K562 (cell line): Measurements from ENCODE around the gene BCKDK. TPM values are rescaled to one million over a fixed set of nuclear protein-coding genes. Genes with fewer than 3 reads are reported as not detected.

Experiments
- ATAC-seq: fragments of 200-7000 bp; cut with Tn5 transposase; 3 replicates; pipeline ENCODE4 v1.9.1; 2020; ENCODE audit warnings: moderate library complexity
- BruUV-seq: library from RNA; stranded (reverse); fragments of 400-500 nt; replicated peaks from 2 replicates; lab custom pipeline; 2021; lab: Mats Ljungman, UMichigan
- CTCF ChIA-PET: fragments of 300-600 bp; formaldehyde crosslinking; extraction: SDS; loops from one replicate; lab custom pipeline; 2021; ENCODE audit warnings: low intra/inter-chr PET ratio; lab: Yijun Ruan, JAX
- POLR2A ChIA-PET: fragments of 300-600, 350-650 bp; sonication (Branson Sonifier 250); formaldehyde crosslinking; extraction: SDS; loops from one replicate; lab custom pipeline; 2021; ENCODE audit warnings: antibody characterized with exemption, inconsistent platforms; lab: Yijun Ruan, JAX
- DNase-seq, 4 experiments: peaks; one replicate each; pipeline versions ENCODE4 v3.0.0 to v3.0.0-alpha.2; 2011 to 2018; ENCODE audit warnings: low spot score in 3 of 4, mixed read lengths in 3 of 4; ENCODE audit errors: extremely low read depth in 1 of 4
- FAIRE-seq: peaks from 2 replicates; lab custom pipeline; 2011; peaks lifted over from hg19 to GRCh38; lab: Jason Lieb, UNC
- H2AFZ ChIP-seq: 2 replicates; pipeline ENCODE4 v1.6.0; 2011; ENCODE audit warnings: low read depth, low read length, control low read depth, inconsistent platforms
- H3K27ac ChIP-seq: fragments of 200-600 bp; 3 replicates; pipeline ENCODE4 v1.8.0; 2011; ENCODE audit warnings: low read depth, mild to moderate bottlenecking, control low read depth, inconsistent platforms, low read length, moderate library complexity, mixed read lengths; ENCODE audit errors: extremely low read depth
- H3K27me3 ChIP-seq, 2 experiments: fragments of 300-600 bp in 1 of 2; 2 replicates in 1 of 2; 3 replicates in 1 of 2; pipeline versions ENCODE4 v1.6.0 to v1.8.0; 2011; ENCODE audit warnings: inconsistent platforms in 2 of 2, low read length in 2 of 2, mild to moderate bottlenecking in 1 of 2, mixed read lengths in 1 of 2, moderate library complexity in 1 of 2; ENCODE audit not compliant: control insufficient read depth in 2 of 2, insufficient read depth in 2 of 2
- H3K36me3 ChIP-seq: fragments of 300-600 bp; 3 replicates; pipeline ENCODE4 v1.8.0; 2011; ENCODE audit warnings: mild to moderate bottlenecking, low read length, inconsistent platforms; ENCODE audit not compliant: control insufficient read depth, insufficient read depth
- H3K4me1 ChIP-seq, 2 experiments: fragments of 200-600 bp in 1 of 2; replicated peaks in 1 of 2; 2 replicates in 1 of 2; 3 replicates in 1 of 2; pipeline versions ENCODE4 v1.5.1 to v1.8.0; 2011; ENCODE audit warnings: inconsistent platforms in 2 of 2, low read length in 2 of 2, mild to moderate bottlenecking in 1 of 2, mixed read lengths in 1 of 2, moderate library complexity in 1 of 2; ENCODE audit not compliant: control insufficient read depth in 2 of 2, insufficient read depth in 2 of 2
- H3K4me2 ChIP-seq: 2 replicates; pipeline ENCODE4 v1.6.1; 2011; ENCODE audit warnings: low read length, control low read depth, inconsistent platforms, mixed read lengths; ENCODE audit not compliant: insufficient read depth
- H3K4me3 ChIP-seq: fragments of 200-600 bp; sonication (generic), shearing (Covaris generic); 2 replicates; pipeline ENCODE4 v1.5.1; 2016; ENCODE audit warnings: control low read depth, inconsistent platforms
- H3K79me2 ChIP-seq: fragments of 200-600 bp; 3 replicates; pipeline ENCODE4 v1.8.0; 2011; ENCODE audit warnings: low read length, inconsistent platforms; ENCODE audit not compliant: control insufficient read depth, insufficient read depth
- H3K9ac ChIP-seq, 2 experiments: 2 replicates each; pipeline versions ENCODE4 v1.6.0 to v1.6.1; 2011; ENCODE audit warnings: low read depth in 2 of 2, low read length in 2 of 2, control low read depth in 1 of 2, inconsistent platforms in 1 of 2, mild to moderate bottlenecking in 1 of 2, mixed read lengths in 1 of 2; ENCODE audit not compliant: insufficient read depth in 1 of 2
- H3K9me1 ChIP-seq: one replicate; pipeline ENCODE4 v1.6.0; 2011; ENCODE audit warnings: inconsistent platforms, mild to moderate bottlenecking, low read length, moderate library complexity; ENCODE audit not compliant: control insufficient read depth, insufficient read depth
- H3K9me3 ChIP-seq: replicated peaks from 2 replicates; pipeline ENCODE4 v1.5.1; 2011; ENCODE audit warnings: low read depth, low read length, inconsistent platforms; ENCODE audit not compliant: control insufficient read depth, insufficient read depth
- H4K20me1 ChIP-seq: replicated peaks from 2 replicates; pipeline ENCODE4 v1.6.1; 2011; ENCODE audit warnings: low read length, inconsistent platforms, mixed read lengths; ENCODE audit not compliant: control insufficient read depth, insufficient read depth
- BRF1 ChIP-seq: IDR thresholded peaks from 3 replicates; pipeline ENCODE4 v1.6.1; 2011; ENCODE audit warnings: borderline replicate concordance, mild to moderate bottlenecking; ENCODE audit not compliant: insufficient read length; ENCODE audit errors: extremely low read depth
- CCNT2 ChIP-seq: IDR thresholded peaks from 2 replicates; pipeline ENCODE4 v1.6.1; 2011; ENCODE audit warnings: borderline replicate concordance, low read depth, mild to moderate bottlenecking, moderate library complexity, mixed read lengths, low read length; ENCODE audit not compliant: insufficient read length; ENCODE audit errors: extremely low read depth
- FIP1L1 ChIP-seq: fragments of 200-400 bp; formaldehyde crosslinking; IDR thresholded peaks from 2 replicates; pipeline ENCODE4 v1.6.1; 2018; ENCODE audit warnings: mild to moderate bottlenecking, low read depth, low read length; ENCODE audit not compliant: poor library complexity, severe bottlenecking
- GABPB1 ChIP-seq: sonication (generic); formaldehyde crosslinking; IDR thresholded peaks from 2 replicates; pipeline ENCODE4 v1.8.0; 2022; ENCODE audit warnings: mild to moderate bottlenecking, missing genetic modification reagents
- IFI16 ChIP-seq: fragments of 250-450 bp; sonication (Bioruptor Pico); IDR thresholded peaks from 2 replicates; pipeline ENCODE4 v2.1.2; 2022; ENCODE audit warnings: mild to moderate bottlenecking, inconsistent platforms
- LARP7 ChIP-seq: fragments of 450-650 bp; IDR thresholded peaks from 2 replicates; pipeline ENCODE4 v1.6.1; 2016
- RUNX1 ChIP-seq: sonication (generic); IDR thresholded peaks from 2 replicates; pipeline ENCODE4 v1.6.1; 2016; ENCODE audit warnings: antibody characterized with exemption, low read depth
- ZC3H4 ChIP-seq: sonication (generic); formaldehyde crosslinking; IDR thresholded peaks from 2 replicates; pipeline ENCODE4 v1.9.0; 2021; ENCODE audit warnings: missing genetic modification reagents, borderline replicate concordance
- ZNF124 ChIP-seq: sonication (generic); formaldehyde crosslinking; IDR thresholded peaks from 2 replicates; pipeline ENCODE4 v1.8.1; 2022; ENCODE audit warnings: missing genetic modification reagents
- ZNF212 ChIP-seq: fragments of 450-650 bp; formaldehyde crosslinking; IDR thresholded peaks from 2 replicates; pipeline ENCODE4 v1.4.0; 2020; ENCODE audit warnings: mild to moderate bottlenecking
- WGBS: fragments of 100-300 bp; shearing (Covaris generic); methylation state at CpG from one replicate; pipeline ENCODE4 v1.1.6; 2016; ENCODE audit warnings: low coverage, mixed read lengths; ENCODE audit not compliant: insufficient coverage; ENCODE audit errors: missing lambda C conversion rate; 5-methylcytosine and 5-hydroxymethylcytosine counted together
- in situ Hi-C: fragments of 300-500 bp; cut with MboI; formaldehyde crosslinking; loops from 4 replicates; pipeline ENCODE4 v1.15.0; 2018; ENCODE audit warnings: inconsistent platforms, mixed read lengths
- intact Hi-C: fragments of 100-400 bp; cut with micrococcal nuclease; formaldehyde crosslinking; loops from 2 replicates; pipeline ENCODE4 v1.14.2; 2022
- polyA plus RNA-seq, 8 experiments: library from polyadenylated mRNA; depleted of rRNA in 4 of 8; stranded (reverse) in 5 of 8; unstranded in 3 of 8; fragments of >200 nt; fragmentation: Nextera tagmentation in 2 of 8; fragmentation: Illumina TruSeq in 1 of 8; extraction: Ambion mirVana in 2 of 8; extraction: Trizol in 1 of 8; gene quantifications; 2 replicates each; pipeline versions ENCODE4 v1.2.1 to v1.2.3, GENCODE V29; 2011 to 2014; ENCODE audit warnings: inconsistent platforms in 1 of 8, missing spikeins in 1 of 8
- total RNA-seq, 7 experiments: library from RNA; depleted of rRNA in 6 of 7; stranded (reverse); fragments of >200 nt in 6 of 7; fragmentation: Illumina TruSeq in 2 of 7; extraction: Trizol in 2 of 7; gene quantifications; 2 replicates each; pipeline versions ENCODE4 v1.2.1 to v1.2.3, GENCODE V29; 2011 to 2021; ENCODE audit warnings: low replicate concordance in 1 of 7
- TF ChIP-seq, protein P1 (sequence below): fragments of 450-650 bp; IDR thresholded peaks from 2 replicates; pipeline ENCODE4 v1.6.1; 2017; ENCODE audit warnings: antibody characterized with exemption
- TF ChIP-seq, protein P2 (sequence below): sonication (generic); formaldehyde crosslinking; IDR thresholded peaks from 2 replicates; pipeline ENCODE4 v1.8.0; 2022; ENCODE audit warnings: missing genetic modification reagents, mild to moderate bottlenecking, moderate library complexity, borderline replicate concordance
- TF ChIP-seq, protein P3 (sequence below), 2 experiments: fragments of 150-350 bp in 1 of 2; IDR thresholded peaks; 2 replicates each; pipeline ENCODE4 v1.6.1; 2012 to 2016; ENCODE audit warnings: low read depth in 2 of 2, low read length in 2 of 2, mild to moderate bottlenecking in 1 of 2, moderate library complexity in 1 of 2

BCKDK gene
- total and polyA plus RNA-seq, 9 of the 15 experiments (the other 6 are each of a cell fraction or from before 2014, with no cell fraction given), result 0.58 to 34.8 (median 13.1) TPM

DNA sequence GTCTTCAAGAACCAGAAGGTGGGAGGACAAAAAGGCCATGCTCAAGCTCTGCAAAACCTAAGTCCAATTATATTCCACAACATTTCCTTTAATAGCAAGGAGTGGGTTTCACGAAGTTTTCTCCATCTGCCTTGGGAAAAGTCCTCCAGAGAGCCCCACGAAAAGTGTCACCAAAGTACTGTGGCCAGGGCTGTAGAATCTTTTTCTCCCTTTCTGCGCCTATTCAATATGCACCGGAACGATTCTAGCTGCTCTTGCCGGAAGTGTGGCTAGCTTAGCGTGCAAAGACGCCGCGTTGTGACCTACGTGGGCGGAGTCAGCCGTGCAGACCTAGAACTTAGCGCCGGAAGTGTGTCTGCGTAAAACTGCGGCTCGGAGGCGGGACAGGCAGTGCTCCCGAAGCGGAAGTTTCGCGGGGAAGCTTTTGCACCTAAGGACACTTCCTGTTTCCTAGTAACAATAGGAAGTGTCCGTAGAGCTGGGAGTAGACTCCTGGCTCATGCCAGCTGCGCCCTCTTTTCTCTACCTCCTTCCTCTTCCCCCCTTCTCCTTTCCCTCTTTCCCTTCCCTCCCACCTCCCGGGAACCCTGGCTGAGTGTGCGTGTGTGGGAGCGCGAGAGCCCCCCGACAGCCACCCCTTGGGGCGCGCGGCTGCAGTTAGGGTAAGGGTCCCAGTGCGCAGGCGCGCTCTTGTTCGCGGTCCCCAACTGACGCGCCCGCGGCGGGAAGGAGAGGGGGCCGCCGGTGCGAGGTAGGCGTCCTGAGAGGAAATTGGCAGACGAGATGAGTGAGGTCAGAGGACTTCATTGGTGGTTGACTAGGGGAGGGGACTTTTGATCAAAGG lies 34.0 kb upstream of the BCKDK start, which contains the start of the genes ZNF646 and ZNF668:
Gene ZNF646 (plus strand): TSS at position 453 of the 844 bp plus-strand sequence. CDS start 1,903 bp downstream, outside the sequence.
Gene ZNF668 (minus strand): TSS at position 271 of the 844 bp plus-strand sequence. CDS start 9,781 bp downstream, outside the sequence.
- Histone ChIP-seq H3K9me1 (no peaks in the 10 kb centered on the region), H3K4me3 (peak within 1 kb of the TSS; percentile 79), H3K36me3 (peaks cover 36% of the 10 kb centered on the region), H3K4me1 (peaks cover 11 to 34% of the 10 kb centered on the region in 2 experiments; a peak in 4 of 5 replicates), H3K4me2 (peak within 1 kb of the TSS; percentile 97), H3K27me3 (no peaks in the 10 kb centered on the region), H4K20me1 (no peaks in the 10 kb centered on the region; the same call in 1 of the 2 replicates), H3K9me3 (no peaks in the 10 kb centered on the region), H3K79me2 (peaks cover 66% of the 10 kb centered on the region), H3K9ac (peak within 1 kb of the TSS; percentile 86 to 95), H3K27ac (peak within 1 kb of the TSS; percentile 88), H2AFZ (peak within 1 kb of the TSS; percentile 95)
- ChIA-PET CTCF (interaction anchor here (0.6 kb wide), 1 partner anchor 172 kb away, joined by 4 read pairs; no protein-coding TSS in a partner anchor), POLR2A (interaction anchor here (0.6 to 3.3 kb wide), 22 partner anchors 8 to 216 kb away, joined by 3 to 32 read pairs (median 4); partner anchors contain the start of genes FUS, KAT8, PRSS53 and STX4)
- ATAC-seq (peak; percentile 91), DNase-seq (peak; percentile 92 to 99 (median 94)), FAIRE-seq (peak; percentile 99)
- in situ Hi-C loops, result no loop called here
- WGBS, result under 1% methylated on average over 40 of the region's 48 CpGs
- intact Hi-C loops, result loop anchor here (2.0 to 5.0 kb wide), 2 partner anchors 69 to 82 kb away; no protein-coding TSS in a partner anchor
- BruUV-seq, result no TSS peak
- TF ChIP-seq, protein P1, sequence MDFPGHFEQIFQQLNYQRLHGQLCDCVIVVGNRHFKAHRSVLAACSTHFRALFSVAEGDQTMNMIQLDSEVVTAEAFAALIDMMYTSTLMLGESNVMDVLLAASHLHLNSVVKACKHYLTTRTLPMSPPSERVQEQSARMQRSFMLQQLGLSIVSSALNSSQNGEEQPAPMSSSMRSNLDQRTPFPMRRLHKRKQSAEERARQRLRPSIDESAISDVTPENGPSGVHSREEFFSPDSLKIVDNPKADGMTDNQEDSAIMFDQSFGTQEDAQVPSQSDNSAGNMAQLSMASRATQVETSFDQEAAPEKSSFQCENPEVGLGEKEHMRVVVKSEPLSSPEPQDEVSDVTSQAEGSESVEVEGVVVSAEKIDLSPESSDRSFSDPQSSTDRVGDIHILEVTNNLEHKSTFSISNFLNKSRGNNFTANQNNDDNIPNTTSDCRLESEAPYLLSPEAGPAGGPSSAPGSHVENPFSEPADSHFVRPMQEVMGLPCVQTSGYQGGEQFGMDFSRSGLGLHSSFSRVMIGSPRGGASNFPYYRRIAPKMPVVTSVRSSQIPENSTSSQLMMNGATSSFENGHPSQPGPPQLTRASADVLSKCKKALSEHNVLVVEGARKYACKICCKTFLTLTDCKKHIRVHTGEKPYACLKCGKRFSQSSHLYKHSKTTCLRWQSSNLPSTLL, result no peak
- TF ChIP-seq ZNF124 (no peak), IFI16 (no peak), FIP1L1 (no peak), RUNX1 (no peak), LARP7 (no peak), ZNF212 (CRISPR knock-in tag) (no peak), GABPB1 (peak; percentile 99), CCNT2 (no peak), BRF1 (no peak), ZC3H4 (no peak)
- TF ChIP-seq, protein P2, sequence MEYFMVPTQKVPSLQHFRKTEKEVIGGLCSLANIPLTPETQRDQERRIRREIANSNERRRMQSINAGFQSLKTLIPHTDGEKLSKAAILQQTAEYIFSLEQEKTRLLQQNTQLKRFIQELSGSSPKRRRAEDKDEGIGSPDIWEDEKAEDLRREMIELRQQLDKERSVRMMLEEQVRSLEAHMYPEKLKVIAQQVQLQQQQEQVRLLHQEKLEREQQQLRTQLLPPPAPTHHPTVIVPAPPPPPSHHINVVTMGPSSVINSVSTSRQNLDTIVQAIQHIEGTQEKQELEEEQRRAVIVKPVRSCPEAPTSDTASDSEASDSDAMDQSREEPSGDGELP (CRISPR knock-in tag), result peak; percentile 88
- TF ChIP-seq, protein P3, sequence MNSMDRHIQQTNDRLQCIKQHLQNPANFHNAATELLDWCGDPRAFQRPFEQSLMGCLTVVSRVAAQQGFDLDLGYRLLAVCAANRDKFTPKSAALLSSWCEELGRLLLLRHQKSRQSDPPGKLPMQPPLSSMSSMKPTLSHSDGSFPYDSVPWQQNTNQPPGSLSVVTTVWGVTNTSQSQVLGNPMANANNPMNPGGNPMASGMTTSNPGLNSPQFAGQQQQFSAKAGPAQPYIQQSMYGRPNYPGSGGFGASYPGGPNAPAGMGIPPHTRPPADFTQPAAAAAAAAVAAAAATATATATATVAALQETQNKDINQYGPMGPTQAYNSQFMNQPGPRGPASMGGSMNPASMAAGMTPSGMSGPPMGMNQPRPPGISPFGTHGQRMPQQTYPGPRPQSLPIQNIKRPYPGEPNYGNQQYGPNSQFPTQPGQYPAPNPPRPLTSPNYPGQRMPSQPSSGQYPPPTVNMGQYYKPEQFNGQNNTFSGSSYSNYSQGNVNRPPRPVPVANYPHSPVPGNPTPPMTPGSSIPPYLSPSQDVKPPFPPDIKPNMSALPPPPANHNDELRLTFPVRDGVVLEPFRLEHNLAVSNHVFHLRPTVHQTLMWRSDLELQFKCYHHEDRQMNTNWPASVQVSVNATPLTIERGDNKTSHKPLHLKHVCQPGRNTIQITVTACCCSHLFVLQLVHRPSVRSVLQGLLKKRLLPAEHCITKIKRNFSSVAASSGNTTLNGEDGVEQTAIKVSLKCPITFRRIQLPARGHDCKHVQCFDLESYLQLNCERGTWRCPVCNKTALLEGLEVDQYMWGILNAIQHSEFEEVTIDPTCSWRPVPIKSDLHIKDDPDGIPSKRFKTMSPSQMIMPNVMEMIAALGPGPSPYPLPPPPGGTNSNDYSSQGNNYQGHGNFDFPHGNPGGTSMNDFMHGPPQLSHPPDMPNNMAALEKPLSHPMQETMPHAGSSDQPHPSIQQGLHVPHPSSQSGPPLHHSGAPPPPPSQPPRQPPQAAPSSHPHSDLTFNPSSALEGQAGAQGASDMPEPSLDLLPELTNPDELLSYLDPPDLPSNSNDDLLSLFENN (IDR thresholded peaks at IDR 0.05; ENCODE audit: low read depth in 2 of 2, low read length in 2 of 2), result no peak; a peak in 1 of 4 replicates
